Kasumi-1 (cell line): ENCODE measurements around the gene ACTL7A.
"Not testable (repeated sequence)": the region's sequence is repeated elsewhere in the genome, so short reads cannot be mapped to it uniquely, and the experiment has no call there.

Source experiments
- DNase-seq, 2 experiments: peaks; one replicate each; lab custom pipeline; 2025; lab: John Stamatoyannopoulos, UW

ACTL7A gene, protein sequence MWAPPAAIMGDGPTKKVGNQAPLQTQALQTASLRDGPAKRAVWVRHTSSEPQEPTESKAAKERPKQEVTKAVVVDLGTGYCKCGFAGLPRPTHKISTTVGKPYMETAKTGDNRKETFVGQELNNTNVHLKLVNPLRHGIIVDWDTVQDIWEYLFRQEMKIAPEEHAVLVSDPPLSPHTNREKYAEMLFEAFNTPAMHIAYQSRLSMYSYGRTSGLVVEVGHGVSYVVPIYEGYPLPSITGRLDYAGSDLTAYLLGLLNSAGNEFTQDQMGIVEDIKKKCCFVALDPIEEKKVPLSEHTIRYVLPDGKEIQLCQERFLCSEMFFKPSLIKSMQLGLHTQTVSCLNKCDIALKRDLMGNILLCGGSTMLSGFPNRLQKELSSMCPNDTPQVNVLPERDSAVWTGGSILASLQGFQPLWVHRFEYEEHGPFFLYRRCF

DNA sequence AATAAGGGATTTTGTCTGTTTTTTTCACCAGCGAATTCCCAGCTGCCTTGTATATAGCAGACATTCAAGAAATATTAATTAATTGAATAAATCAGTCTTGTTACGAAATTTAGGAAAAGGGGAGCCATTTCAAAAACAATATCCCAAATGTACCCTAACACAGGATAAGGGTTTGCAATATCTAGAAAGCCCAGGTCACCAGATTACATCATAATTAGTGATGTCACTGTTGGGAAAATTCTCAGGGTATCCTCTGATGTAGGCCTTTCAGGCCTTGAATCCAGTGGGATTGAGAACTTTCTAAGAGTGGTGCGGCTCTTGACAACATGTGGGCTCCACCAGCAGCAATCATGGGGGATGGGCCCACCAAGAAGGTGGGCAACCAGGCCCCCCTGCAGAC, at the start of gene ACTL7A:
TSS of gene ACTL7A (plus strand) at position 270 of the 400 bp plus-strand sequence. CDS start at position 327, 57 bp downstream.
- DNase-seq = no peak

DNA sequence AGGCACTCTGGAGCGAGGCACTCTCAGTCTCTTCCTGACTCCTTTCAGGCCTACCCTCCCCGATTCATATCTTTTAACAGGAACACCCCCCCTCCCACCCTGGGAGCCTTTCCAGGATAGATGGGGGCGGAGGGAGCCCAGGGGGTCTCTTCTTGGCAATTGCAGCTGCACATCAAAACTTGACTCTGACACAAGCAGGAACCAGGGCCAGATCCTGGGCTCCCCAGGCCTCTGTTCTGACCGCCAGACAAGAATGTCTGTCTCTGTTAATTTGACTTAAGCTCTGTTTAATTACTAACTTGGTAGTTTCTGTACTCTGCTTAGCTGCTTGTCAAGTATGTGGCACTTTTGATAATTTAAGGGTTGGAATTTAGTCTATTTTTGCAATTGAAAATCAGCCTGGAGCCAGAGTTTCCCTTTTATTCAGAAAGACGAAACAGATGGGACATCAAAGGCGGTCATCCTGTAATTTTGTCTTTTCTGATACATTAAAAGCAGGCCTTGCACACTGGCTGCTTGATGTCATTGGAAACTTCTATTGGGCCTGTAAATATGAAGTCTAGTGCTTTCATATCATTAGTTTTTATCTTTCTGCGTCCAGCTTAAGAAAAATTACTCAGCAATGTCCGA, 49.6 kb upstream of the ACTL7A start:
- no peak for DNase-seq

DNA sequence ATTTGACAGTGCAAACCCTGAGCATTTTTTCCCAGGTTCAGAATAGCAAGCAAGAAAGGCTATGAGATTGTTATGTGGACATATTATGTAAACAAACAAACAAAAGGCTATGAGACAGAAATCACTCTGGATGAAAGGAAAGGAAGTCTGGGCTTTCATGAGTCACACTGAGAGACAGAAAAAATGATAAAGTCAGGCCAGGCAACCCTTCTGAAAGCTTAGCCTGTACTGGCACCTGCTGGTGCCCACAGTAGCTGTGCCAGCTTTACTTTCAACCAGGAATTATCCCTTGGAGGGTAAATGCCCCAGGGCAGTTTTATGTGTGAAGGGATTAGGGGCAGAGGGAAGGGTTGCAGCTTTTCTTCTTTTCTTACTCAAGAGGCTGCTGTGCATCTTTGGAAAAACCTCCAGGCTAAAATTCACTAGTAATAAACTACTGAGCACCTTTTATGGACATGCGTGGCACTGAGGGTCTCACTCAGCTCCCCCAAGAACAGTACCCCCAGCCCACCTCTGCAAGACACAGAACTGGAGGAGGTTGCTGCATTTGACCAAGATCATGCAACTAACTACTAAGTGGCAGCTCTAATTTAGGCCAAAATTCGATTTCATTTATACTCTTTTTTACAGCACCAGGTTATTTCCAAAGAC, 48.0 kb upstream of the ACTL7A start:
- DNase-seq = peak; percentile 13 to 55

DNA sequence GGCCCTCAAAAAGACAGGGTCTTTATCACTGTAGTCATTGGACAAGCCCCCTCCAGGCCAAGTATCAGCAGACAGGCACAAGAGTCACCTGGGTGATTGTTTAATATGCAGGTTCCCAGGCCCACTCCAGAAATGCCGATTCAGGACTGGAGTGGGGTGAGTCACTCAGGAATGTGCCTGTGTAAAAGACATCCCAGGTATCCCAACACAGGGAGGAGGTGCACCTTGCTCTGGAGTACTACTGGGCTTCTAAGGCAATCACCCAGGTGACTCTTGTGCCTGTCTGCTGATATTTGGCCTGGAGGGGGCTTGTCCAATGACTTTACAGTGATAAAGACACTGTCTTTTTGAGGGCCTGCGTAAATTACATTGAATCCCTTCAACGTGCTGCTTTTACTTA, 46.9 kb upstream of the ACTL7A start:
- DNase-seq = no peak

DNA sequence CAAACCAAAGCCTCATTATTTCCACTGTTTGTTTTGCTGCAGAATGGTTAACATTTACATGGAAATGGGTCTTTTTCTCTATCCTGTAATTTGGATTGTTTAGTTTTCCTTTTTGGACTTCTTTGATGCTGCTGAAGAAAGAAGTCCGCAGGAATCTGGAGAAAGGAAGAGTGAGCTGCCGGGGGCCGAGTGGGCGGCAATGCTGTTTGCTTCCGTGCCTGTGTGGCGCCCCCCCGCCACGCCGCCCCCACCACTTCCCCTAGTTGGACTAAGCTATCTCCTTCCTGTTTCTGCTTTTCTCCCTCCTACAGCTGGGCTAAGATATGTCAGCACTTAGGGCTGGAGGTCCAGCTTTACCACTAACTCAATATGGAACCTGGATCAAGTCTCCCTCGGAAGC, 46.0 kb upstream of the ACTL7A start:
- peak; percentile 62 to 76 for DNase-seq

DNA sequence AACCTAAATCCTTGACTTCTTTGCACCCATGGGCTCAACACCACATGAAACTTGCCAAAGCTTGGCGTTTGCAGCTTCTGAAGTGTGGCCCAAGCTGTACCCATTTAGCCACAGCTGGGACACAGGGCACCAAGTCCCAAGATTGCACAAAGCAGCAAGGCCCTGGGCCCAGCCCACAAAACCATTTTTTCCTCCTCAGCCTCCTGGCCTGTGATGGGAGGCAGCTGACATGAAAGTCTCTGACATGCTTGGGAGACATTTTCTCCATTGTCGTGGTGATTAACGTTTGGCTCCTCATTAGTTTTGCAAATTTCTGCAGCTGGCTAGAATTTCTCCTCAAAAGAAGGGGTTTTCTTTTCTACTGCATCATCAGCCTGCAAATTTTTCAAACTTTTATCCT, 38.2 kb upstream of the ACTL7A start:
- DNase-seq = no peak

DNA sequence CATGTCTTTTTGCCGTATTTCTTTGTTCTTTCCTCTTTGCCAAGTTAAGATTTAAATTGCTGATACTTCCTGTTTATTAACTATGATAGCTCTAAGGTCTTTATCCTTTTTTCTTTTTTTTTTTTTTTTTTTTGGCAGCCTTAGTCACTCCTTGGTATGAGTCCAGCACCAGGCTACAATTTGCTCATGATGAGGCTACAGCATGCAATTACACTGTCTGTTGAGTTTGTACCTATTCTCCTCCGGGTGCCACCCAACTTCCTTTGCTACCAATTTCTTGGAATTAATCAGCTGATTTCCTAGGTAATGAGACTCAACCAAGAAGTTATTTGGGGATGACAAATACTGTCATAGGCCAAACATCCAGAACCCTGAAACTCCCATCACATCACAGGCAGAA, 31.8 kb upstream of the ACTL7A start:
- DNase-seq = no peak

DNA sequence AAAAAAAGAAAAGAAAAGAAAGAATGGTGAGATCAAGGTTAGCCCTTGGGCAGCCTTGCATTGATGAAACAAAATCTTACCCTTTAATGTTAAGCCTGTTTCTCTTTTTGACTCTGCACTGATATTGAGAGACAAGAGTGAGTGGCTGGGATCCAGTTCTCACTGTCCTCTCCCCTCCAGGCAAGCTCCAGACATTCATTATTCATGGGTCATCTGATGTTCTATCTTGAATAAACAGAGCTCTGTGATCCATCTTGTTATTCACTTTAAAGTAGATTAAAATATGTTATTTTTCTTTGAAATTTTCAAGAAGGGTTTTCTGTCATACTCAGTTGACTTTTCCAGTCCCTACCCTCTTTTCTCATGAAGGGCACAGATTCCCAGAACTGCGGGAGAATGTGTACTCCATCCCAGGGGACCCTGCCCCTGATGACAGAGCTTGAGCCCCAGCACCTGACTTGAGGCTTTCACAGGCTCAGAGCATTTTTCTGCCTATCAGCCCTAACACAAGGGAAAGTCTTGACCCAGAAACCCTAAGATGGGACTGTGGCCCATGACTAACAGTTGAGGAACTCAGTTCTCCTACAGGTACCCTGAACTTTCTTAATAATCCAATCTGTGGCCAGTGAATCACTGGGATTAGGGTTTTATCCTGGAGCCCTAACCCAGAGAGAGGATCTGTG, 30.4 kb upstream of the ACTL7A start:
- DNase-seq = no peak

DNA sequence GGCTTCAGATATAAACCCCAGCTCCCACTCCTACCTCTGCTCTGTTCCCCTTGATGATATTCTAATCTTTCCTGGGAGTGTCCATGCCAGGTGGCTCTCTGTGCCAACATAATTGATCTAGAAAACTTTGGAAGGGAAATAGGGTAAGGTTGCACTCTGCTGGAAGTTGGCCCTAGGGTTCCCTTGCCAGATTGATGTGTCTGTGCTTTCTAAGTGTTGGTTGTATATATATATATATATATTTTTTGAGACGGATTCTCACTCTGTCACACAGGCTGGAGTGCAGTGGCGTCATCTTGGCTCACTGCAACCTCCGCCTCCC, 29.9 kb upstream of the ACTL7A start:
- no peak for DNase-seq

DNA sequence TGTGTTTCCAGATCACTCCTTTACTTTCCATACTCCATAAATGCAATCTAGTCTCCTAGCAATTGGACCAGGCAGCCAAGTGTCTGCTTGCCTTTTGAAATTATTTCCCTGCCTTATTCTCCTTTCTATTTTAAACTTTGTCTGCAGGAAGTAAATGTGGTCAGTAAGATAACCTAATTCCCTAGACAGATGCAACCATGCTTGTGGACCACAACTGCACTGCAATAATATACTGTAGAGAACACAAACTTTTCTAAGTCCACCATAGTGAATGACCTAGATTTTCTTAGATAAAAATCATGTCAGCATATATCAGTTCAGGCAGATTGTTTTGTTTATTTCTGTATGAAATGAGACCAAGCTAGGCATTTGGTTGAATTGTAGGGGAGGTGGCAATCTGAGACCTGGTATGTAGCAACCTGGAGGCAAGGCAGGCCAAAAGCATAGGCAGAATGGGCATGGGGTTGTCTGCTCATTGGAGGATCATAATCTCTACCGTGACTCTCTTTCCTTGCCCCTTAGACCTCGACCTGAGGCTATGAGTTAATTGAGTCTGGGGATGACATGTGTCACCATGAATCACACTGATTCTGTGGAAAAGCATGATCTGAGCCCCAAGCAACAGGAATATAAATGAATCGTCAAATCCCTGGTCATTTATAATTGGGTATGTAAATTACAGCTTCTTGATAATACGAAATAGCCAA, 27.0 kb upstream of the ACTL7A start:
- peak; percentile 72 to 81 for DNase-seq

DNA sequence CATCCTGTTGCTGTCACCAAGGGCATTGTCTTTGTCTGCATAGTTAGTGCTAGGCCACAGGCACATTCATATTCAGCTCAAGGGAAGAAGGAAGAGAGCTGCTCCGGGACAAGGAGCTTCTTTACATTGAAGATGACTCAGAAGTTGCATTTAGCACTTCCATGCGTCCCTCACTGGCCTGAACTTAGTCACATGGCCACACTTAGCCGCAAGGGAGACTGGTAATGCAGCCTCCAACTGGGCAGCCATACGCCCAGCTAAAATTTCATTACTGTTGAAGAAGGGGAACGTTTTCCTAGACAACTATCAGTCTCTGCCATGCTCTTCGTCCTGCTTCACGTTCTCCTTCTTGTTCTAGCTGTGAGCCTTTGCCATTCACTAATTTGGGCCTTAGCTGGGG, 26.2 kb upstream of the ACTL7A start:
- no peak for DNase-seq

DNA sequence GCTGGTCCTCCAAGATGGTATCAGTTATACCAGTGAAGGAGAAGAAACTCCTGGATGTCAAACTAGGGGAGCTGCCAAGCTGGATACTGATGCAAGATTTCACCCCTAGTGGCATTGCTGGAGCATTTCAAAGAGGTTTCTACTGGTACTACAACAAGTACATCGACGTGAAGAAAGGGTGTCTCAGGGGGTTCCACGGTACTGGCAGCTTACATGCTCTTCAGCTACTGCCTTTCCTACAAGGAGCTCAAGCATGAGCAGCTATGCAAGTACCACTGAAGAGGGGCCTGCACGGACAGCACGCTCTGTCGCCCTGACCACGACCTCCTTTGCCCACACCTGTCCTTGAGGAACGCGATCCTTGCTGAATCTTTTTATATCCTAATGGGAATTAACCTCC, 25.7 kb upstream of the ACTL7A start:
- no peak for DNase-seq

DNA sequence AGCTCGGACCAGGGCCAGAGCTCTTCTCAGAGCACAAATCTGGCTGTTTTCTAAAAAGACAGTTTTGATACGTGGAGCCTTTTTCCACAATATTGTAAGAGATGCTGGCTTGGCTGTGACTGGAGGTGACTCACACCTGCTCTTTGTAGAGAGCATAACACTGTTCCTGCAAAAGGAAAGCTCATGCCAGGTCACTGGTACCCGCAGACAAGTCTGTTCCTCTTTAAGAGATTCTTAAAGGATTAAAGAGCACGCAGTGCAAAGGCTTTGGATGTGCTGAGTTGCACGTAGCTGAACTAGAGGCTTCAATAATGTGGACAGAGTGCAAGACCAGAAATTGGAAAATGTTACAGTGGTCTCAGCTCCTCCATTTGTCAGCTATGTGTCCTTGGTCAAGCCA, 25.3 kb upstream of the ACTL7A start:
- no peak for DNase-seq

DNA sequence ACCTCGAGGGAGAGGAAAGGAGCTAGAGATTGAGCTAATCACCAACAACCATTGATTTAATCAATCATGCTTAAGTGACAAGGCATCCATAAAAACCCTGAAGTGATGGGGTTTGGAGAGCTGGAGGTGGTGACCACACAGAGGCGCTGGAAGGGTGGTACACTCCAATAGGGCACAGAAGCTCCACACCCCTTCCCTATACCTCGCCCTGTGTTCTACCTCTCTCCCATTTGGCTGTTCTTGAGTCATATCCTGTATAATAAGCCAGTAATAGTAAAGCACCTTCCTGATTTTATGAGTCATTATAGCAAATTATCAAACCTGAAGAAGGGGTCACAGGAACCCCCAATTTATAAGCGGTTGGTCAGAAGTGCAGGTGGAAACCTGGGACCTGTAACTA, 24.5 kb upstream of the ACTL7A start:
- no peak for DNase-seq

DNA sequence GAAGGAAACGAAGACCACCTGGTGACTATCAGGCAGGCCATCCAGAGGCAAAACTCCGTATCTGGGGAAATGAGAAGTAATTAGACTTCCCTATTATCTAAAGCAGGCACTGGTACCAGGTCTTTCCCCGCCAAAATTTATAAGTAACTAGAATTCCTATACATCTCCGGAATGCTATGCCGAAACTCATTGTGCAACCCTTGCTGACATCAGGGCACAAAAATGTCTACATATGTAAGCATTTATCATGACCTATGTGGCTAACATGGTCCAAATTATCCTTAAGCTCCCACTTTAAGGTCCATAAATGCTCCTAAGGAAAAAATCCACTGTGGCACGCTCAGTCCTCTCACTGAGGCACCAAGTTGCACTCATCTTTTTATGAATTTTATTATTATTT, 24.0 kb upstream of the ACTL7A start:
- no peak for DNase-seq

DNA sequence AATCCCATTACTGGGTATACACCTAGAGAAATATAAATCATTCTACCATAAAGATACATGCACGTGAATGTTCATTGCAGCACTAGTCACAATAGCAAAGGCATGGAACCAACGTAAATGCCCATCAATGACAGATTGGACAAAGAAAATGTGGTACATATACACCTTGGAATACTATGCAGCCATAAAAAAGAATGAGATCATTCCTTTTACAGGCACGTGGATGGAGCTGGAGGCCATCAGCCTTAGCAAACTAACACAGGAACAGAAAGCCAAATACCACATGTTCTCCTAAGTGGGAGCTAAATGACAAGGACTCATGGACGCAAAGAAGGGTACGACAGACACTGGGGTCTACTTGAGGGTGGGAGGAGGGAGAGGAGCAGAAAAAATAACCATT, 22.5 kb upstream of the ACTL7A start:
- DNase-seq = not testable (repeated sequence)

DNA sequence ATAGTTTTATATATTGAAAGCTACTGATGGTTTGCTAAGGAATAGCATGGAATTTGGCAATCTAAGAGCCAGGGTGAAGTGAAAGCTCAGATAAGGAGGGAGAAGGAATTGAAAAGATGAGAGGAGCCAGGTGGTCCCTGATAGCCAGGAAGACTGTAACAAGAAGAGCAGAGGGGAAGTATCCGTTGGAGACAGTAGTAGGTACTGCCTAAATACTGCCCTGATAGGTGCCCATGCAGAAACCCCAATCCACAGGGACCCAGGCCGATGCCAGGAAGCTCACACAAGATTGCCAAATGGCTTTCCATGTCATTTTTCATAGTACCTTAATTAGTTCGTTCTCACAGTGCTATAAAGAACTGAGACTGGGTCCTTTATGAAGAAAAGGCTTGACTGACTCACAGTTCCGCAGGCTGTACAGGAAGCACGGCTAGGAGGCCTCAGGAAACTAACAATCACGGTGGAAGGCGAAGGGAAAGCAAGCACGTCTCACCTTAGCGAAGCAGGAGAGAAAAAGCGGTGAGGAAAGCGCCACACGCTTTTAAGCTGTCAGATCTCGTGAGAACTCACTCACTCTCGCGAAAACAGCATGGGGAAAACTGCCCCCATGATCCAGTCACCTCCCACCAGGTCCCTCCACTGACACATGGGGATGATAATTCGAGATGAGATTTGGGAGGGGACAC, 19.3 kb upstream of the ACTL7A start:
- DNase-seq = no peak

DNA sequence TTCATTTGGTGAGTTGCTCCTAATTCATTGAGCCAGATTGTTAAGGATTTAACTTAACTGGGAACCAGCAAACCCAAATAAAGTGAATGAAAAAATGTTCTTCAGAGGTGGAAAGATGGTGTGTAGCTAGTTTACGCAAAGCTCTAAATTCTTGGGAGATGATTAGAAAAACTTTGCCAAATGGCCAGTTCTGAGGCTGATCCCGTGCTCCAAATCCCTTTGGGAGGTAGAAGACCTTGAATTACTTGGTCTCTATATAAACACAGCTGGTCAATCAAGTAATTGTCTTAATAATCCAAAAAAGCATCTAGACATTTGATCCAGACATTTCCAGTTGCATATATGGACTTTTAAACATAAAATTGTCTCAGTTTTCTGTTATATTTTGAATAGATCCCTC, 17.7 kb upstream of the ACTL7A start:
- DNase-seq = no peak

DNA sequence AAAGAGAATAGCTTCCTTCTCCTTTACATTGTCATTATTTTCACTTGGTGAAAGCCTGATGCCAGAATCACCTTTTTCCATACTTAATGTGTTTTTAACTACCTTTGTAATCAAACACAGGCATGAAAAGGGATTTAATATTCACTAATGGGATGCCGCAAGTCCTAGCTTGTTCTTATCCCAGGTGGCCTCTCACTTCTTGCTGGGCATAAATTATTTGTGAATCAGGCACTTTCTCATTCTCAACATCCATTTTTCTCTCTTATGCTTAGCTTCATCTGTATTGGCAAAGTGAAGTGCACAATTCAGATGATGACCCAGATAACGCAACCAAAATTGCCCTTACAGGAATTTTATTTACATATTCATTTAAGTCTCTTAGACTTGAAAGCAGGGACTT, 17.2 kb upstream of the ACTL7A start:
- no peak for DNase-seq

DNA sequence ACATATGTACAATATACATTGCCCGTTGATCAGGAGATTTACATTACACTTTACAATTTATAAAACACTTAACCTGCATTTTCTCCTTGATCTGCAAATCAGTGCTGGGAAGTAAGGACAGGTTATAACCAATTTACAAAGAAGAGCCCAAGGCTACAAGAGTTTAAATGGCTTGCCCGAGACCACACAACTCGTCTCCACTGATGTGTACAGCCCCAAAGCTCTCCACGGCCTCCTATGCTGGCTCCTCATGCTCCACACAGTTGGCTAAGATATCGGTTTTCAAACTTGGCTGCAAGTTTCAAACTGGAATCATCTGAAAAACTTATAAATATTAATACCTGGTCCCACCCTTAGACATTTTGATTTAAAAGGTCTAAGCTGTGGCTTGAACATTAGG, 16.6 kb upstream of the ACTL7A start:
- no peak for DNase-seq

DNA sequence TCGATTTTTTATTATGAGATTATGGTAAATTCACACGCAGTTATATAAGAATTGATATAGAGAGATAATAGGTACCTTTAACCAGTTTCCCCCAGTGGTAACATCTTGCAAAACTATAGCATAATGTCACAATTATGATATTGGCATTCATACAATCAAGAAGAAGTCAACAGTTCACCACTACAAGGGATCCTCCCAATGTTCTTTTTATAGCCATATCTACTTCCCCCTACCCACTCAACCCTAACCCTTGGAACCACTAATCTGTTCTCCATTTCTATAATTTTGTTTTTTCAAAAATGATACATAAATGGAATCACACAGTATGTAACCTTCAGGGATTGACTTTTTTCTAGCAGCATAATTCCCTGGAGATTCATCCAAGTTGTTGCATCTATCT, 16.1 kb upstream of the ACTL7A start:
- no peak for DNase-seq

DNA sequence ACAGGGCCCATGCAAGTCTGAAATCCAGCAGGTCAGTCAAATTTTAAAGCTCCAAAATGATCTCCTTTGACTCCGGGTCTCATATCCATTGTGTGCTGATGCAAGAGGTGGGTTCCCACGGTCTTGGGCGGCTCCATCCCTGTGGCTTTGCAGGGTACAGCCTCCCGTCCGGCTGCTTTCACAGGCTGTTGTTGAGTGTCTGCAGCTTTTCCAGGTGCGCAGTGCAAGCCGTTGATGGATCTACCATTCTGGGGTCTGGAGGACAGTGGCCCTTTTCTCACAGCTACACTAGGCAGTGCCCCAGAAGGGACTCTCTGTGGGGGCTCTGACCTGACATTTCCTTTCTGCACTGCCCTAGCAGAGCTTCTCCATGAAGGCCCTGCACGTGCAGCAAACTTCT, 13.8 kb upstream of the ACTL7A start:
- not testable (repeated sequence) for DNase-seq
